GM23338 (cell line): Measurements from ENCODE around the gene CIB1. TPM values are rescaled to one million over a fixed set of nuclear protein-coding genes. Genes with fewer than 3 reads are reported as not detected.

Source experiments
- ATAC-seq: fragments of 200-7000 bp; cut with Tn5 transposase; 3 replicates; pipeline ENCODE4 v1.9.1; 2020
- DNase-seq: peaks from one replicate; pipeline ENCODE4 v3.0.0-alpha.2; 2015; ENCODE audit warnings: low spot score
- H2AFZ ChIP-seq: fragments of 200-600 bp; sonication (generic); 2 replicates; pipeline ENCODE4 v1.8.0; 2016; ENCODE audit warnings: antibody characterized with exemption, mild to moderate bottlenecking, moderate library complexity
- H3F3A ChIP-seq: fragments of 200-600 bp; sonication (generic); replicated peaks from 2 replicates; pipeline ENCODE4 v1.8.0; 2017; ENCODE audit warnings: antibody characterized with exemption, mixed run types, low read depth
- H3K27ac ChIP-seq: fragments of 200-600 bp; sonication (generic); 2 replicates; pipeline ENCODE4 v1.6.1; 2016; ENCODE audit warnings: low read depth
- H3K27me3 ChIP-seq: fragments of 200-600 bp; sonication (generic); 2 replicates; pipeline ENCODE4 v1.8.0; 2016; ENCODE audit warnings: mild to moderate bottlenecking, mixed run types, moderate library complexity; ENCODE audit not compliant: insufficient read depth
- H3K36me3 ChIP-seq: fragments of 200-600 bp; sonication (generic); 2 replicates; pipeline ENCODE4 v1.8.0; 2016; ENCODE audit warnings: mild to moderate bottlenecking; ENCODE audit not compliant: insufficient read depth
- H3K4me1 ChIP-seq: fragments of 200-600 bp; sonication (generic); 2 replicates; pipeline ENCODE4 v1.8.0; 2016; ENCODE audit warnings: mild to moderate bottlenecking, moderate library complexity; ENCODE audit not compliant: insufficient read depth
- H3K4me2 ChIP-seq: fragments of 200-600 bp; sonication (generic); 2 replicates; pipeline ENCODE4 v1.7.1; 2017; ENCODE audit warnings: mixed run types
- H3K4me3 ChIP-seq: fragments of 200-600 bp; sonication (generic); 2 replicates; pipeline ENCODE4 v1.6.1; 2016; ENCODE audit warnings: mixed run types
- H3K79me2 ChIP-seq: fragments of 200-600 bp; sonication (generic); replicated peaks from 2 replicates; pipeline ENCODE4 v1.8.0; 2017; ENCODE audit warnings: mild to moderate bottlenecking; ENCODE audit not compliant: insufficient read depth
- H3K9me2 ChIP-seq: fragments of 200-600 bp; sonication (generic); 2 replicates; pipeline ENCODE4 v1.8.0; 2017; ENCODE audit not compliant: insufficient read depth
- H4K20me1 ChIP-seq: fragments of 200-600 bp; sonication (generic); replicated peaks from 2 replicates; pipeline ENCODE4 v1.8.0; 2017; ENCODE audit warnings: mild to moderate bottlenecking; ENCODE audit not compliant: insufficient read depth
- H3K27ac Mint-ChIP-seq: 2 replicates; pipeline ENCODE4 v1.8.0; 2020; ENCODE audit warnings: inconsistent platforms, mild to moderate bottlenecking, moderate library complexity, mixed read lengths
- H3K27me3 Mint-ChIP-seq: 3 replicates; pipeline ENCODE4 v1.8.0; 2022; ENCODE audit warnings: low read depth, mild to moderate bottlenecking, moderate library complexity, mixed read lengths, inconsistent platforms; ENCODE audit not compliant: insufficient read depth, poor library complexity
- H3K36me3 Mint-ChIP-seq: 3 replicates; pipeline ENCODE4 v1.8.0; 2021; ENCODE audit warnings: low read depth, mild to moderate bottlenecking, inconsistent platforms, moderate library complexity, mixed read lengths
- H3K4me1 Mint-ChIP-seq: 3 replicates; pipeline ENCODE4 v1.8.0; 2020; ENCODE audit warnings: mild to moderate bottlenecking, inconsistent platforms, mixed read lengths
- H3K4me3 Mint-ChIP-seq: 3 replicates; pipeline ENCODE4 v1.8.0; 2021; ENCODE audit warnings: moderate library complexity, mild to moderate bottlenecking, inconsistent platforms, mixed read lengths
- H3K9me3 Mint-ChIP-seq: 3 replicates; pipeline ENCODE4 v1.8.0; 2020; ENCODE audit warnings: moderate library complexity, mild to moderate bottlenecking, inconsistent platforms, mixed read lengths
- CREB1 ChIP-seq: fragments of 250-450 bp; sonication (Bioruptor Pico); IDR thresholded peaks from 2 replicates; pipeline ENCODE4 v1.5.0; 2020; ENCODE audit warnings: low read depth, mild to moderate bottlenecking, moderate library complexity
- CTCF ChIP-seq, 2 experiments: fragments of 200-600 bp in 1 of 2; sonication (generic) in 1 of 2; conservative IDR thresholded peaks; 2 replicates each; pipeline versions ENCODE4 v1.5.1 to v1.6.1; 2016 to 2017; ENCODE audit warnings: antibody characterized with exemption in 2 of 2, low read depth in 2 of 2, mild to moderate bottlenecking in 2 of 2, moderate library complexity in 1 of 2
- EZH2 ChIP-seq: fragments of 200-600 bp; sonication (generic); IDR thresholded peaks from one replicate; pipeline ENCODE4 v1.8.0; 2017; ENCODE audit warnings: antibody characterized with exemption, mild to moderate bottlenecking, low read depth; ENCODE audit not compliant: unreplicated experiment
- EZH2phosphoT487 ChIP-seq: fragments of 200-600 bp; sonication (generic); IDR thresholded peaks from one replicate; pipeline ENCODE4 v1.8.1; 2018; ENCODE audit warnings: antibody characterized with exemption; ENCODE audit not compliant: unreplicated experiment
- JUNB ChIP-seq: IDR thresholded peaks from one replicate; pipeline ENCODE4 v1.6.1; 2016; ENCODE audit warnings: antibody characterized with exemption; ENCODE audit not compliant: unreplicated experiment
- NANOG ChIP-seq: IDR thresholded peaks from 2 replicates; pipeline ENCODE4 v1.6.1; 2016; ENCODE audit warnings: antibody characterized with exemption, borderline replicate concordance
- POLR2AphosphoS5 ChIP-seq: IDR thresholded peaks from 2 replicates; pipeline ENCODE4 v1.6.1; 2016; ENCODE audit warnings: antibody characterized with exemption, low read depth
- REST ChIP-seq: IDR thresholded peaks from one replicate; pipeline ENCODE4 v1.6.1; 2018; ENCODE audit warnings: antibody characterized with exemption; ENCODE audit not compliant: unreplicated experiment
- STAT1 ChIP-seq: IDR thresholded peaks from one replicate; pipeline ENCODE4 v1.6.1; 2016; ENCODE audit warnings: antibody characterized with exemption; ENCODE audit not compliant: unreplicated experiment
- ZNF331 ChIP-seq: fragments of 250-450 bp; sonication (Bioruptor Pico); IDR thresholded peaks from 2 replicates; pipeline ENCODE4 v1.5.0; 2020; ENCODE audit warnings: low read depth, mild to moderate bottlenecking, moderate library complexity
- ZNF462 ChIP-seq: fragments of 250-450 bp; sonication (Bioruptor Pico); IDR thresholded peaks from 2 replicates; pipeline ENCODE4 v1.5.0; 2020; ENCODE audit warnings: mild to moderate bottlenecking, moderate library complexity
- polyA plus RNA-seq: library from polyadenylated mRNA; unstranded; fragments of >200 nt; fragmentation: Nextera tagmentation; extraction: Ambion mirVana; gene quantifications from 2 replicates; pipeline ENCODE4 v1.2.1, GENCODE V29; 2016
- total RNA-seq: library from RNA; depleted of rRNA; stranded (reverse); fragments of >200 nt; shearing (Covaris generic); gene quantifications from 2 replicates; pipeline ENCODE4 v1.2.3, GENCODE V29; 2014
- TF ChIP-seq, protein P1 (sequence below): IDR thresholded peaks from 2 replicates; pipeline ENCODE4 v1.6.1; 2016; ENCODE audit warnings: antibody characterized with exemption

CIB1 gene
- total and polyA plus RNA-seq, 2 experiments from 2014 or later = 9.8 to 35.9 TPM

GRCh38 chr15:90192961-90193786, 40.6 kb downstream of the CIB1 start:
- Histone ChIP-seq H4K20me1 (no peaks in the 10 kb centered on the region), H3K9me2 (no peaks in the 10 kb centered on the region), H3K79me2 (no peaks in the 10 kb centered on the region), H2AFZ (no peak overlapping the region), H3K4me1 (no peaks in the 10 kb centered on the region), H3K4me3 (no peak overlapping the region), H3K27me3 (no peaks in the 10 kb centered on the region), H3F3A (no peaks in the 10 kb centered on the region), H3K4me2 (no peak overlapping the region), H3K27ac (no peak overlapping the region), H3K36me3 (no peaks in the 10 kb centered on the region)
- no peak for DNase-seq
- no peaks in the 10 kb centered on the region for H3K9me3 Mint-ChIP-seq
- peaks cover 10% of the 10 kb centered on the region for H3K27me3 Mint-ChIP-seq
- peaks cover 12% of the 10 kb centered on the region for H3K4me1 Mint-ChIP-seq
- no peak for ATAC-seq
- no peak overlapping the region for H3K27ac Mint-ChIP-seq
- H3K4me3 Mint-ChIP-seq = no peak overlapping the region
- H3K36me3 Mint-ChIP-seq = no peaks in the 10 kb centered on the region
- no peak for TF ChIP-seq REST
- no peak for TF ChIP-seq EZH2
- TF ChIP-seq STAT1 = no peak
- TF ChIP-seq ZNF462 (CRISPR knock-in tag) = no peak
- no peak for TF ChIP-seq CREB1 (CRISPR knock-in tag)
- TF ChIP-seq EZH2phosphoT487 = no peak
- TF ChIP-seq, protein P1, sequence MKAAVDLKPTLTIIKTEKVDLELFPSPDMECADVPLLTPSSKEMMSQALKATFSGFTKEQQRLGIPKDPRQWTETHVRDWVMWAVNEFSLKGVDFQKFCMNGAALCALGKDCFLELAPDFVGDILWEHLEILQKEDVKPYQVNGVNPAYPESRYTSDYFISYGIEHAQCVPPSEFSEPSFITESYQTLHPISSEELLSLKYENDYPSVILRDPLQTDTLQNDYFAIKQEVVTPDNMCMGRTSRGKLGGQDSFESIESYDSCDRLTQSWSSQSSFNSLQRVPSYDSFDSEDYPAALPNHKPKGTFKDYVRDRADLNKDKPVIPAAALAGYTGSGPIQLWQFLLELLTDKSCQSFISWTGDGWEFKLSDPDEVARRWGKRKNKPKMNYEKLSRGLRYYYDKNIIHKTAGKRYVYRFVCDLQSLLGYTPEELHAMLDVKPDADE = no peak
- no peak for TF ChIP-seq NANOG
- no peak for TF ChIP-seq POLR2AphosphoS5
- no peak for TF ChIP-seq CTCF (conservative IDR thresholded peaks at IDR 0.05; ENCODE audit: low read depth in 2 of 2)
- no peak for TF ChIP-seq JUNB
- no peak for TF ChIP-seq ZNF331 (CRISPR knock-in tag)
